ENCODE data around the gene THEM4.

The THEM4 gene

GRCh38 chr1:151851886-151852285 is 57.4 kb downstream of the THEM4 start:
- no peak for TF ChIP-seq CTCF (IDR thresholded peaks at IDR 0.05)
- Histone ChIP-seq H3K9me3 (no peaks in the 10 kb centered on the region), H3K27ac (no peak overlapping the region), H3K27me3 (peaks cover 57% of the 10 kb centered on the region), H3K36me3 (no peaks in the 10 kb centered on the region), H3K4me1 (ENCODE audit: control insufficient read depth in 1 of 2, insufficient read depth in 1 of 2, low read depth in 1 of 2, low read length in 1 of 2) (peaks cover 0 to 3% of the 10 kb centered on the region in 2 experiments), H3K4me3 (ENCODE audit: low read depth in 1 of 2, low read length in 1 of 2) (no peak overlapping the region)

- TF ChIP-seq CTCF (IDR thresholded peaks at IDR 0.05): no peak
- H3K27ac ChIP-seq: no peak overlapping the region
- H3K36me3 ChIP-seq: no peaks in the 10 kb centered on the region
- H3K4me1 ChIP-seq (ENCODE audit: control insufficient read depth in 1 of 2, insufficient read depth in 1 of 2, low read depth in 1 of 2, low read length in 1 of 2): no peaks in the 10 kb centered on the region
- no peaks in the 10 kb centered on the region for H3K9me3 ChIP-seq
- H3K27me3 ChIP-seq: peaks cover 77% of the 10 kb centered on the region
- no peak overlapping the region for H3K4me3 ChIP-seq (ENCODE audit: low read depth in 1 of 2, low read length in 1 of 2)
Observed at GRCh38 chr1:151849871-151850270, 59.4 kb downstream of the THEM4 start.

- no peaks in the 10 kb centered on the region for H3K36me3 ChIP-seq
- TF ChIP-seq CTCF (IDR thresholded peaks at IDR 0.05): no peak
- H3K27ac ChIP-seq: no peak overlapping the region
- H3K4me1 ChIP-seq (ENCODE audit: control insufficient read depth in 1 of 2, insufficient read depth in 1 of 2, low read depth in 1 of 2, low read length in 1 of 2): no peaks in the 10 kb centered on the region
- H3K27me3 ChIP-seq: peaks cover 85% of the 10 kb centered on the region
- no peak overlapping the region for H3K4me3 ChIP-seq (ENCODE audit: low read depth in 1 of 2, low read length in 1 of 2)
- no peaks in the 10 kb centered on the region for H3K9me3 ChIP-seq
Observed at GRCh38 chr1:151849126-151849525, 60.2 kb downstream of the THEM4 start.

- H3K4me1 ChIP-seq (ENCODE audit: control insufficient read depth in 1 of 2, insufficient read depth in 1 of 2, low read depth in 1 of 2, low read length in 1 of 2): no peaks in the 10 kb centered on the region
- H3K36me3 ChIP-seq: no peaks in the 10 kb centered on the region
- no peak overlapping the region for H3K4me3 ChIP-seq (ENCODE audit: low read depth in 1 of 2, low read length in 1 of 2)
- TF ChIP-seq CTCF (IDR thresholded peaks at IDR 0.05): no peak
- no peaks in the 10 kb centered on the region for H3K9me3 ChIP-seq
- H3K27me3 ChIP-seq: peaks cover 95% of the 10 kb centered on the region
- no peak overlapping the region for H3K27ac ChIP-seq
Observed at GRCh38 chr1:151847867-151848596, 61.3 kb downstream of the THEM4 start.

- Histone ChIP-seq H3K27ac (no peak overlapping the region), H3K27me3 (peaks cover 98% of the 10 kb centered on the region), H3K4me1 (ENCODE audit: control insufficient read depth in 1 of 2, insufficient read depth in 1 of 2, low read depth in 1 of 2, low read length in 1 of 2) (no peaks in the 10 kb centered on the region), H3K9me3 (no peaks in the 10 kb centered on the region), H3K36me3 (no peaks in the 10 kb centered on the region), H3K4me3 (ENCODE audit: low read depth in 1 of 2, low read length in 1 of 2) (no peak overlapping the region)
- TF ChIP-seq CTCF (IDR thresholded peaks at IDR 0.05): no peak
Observed at GRCh38 chr1:151846686-151847237, 62.5 kb downstream of the THEM4 start.

All from neutrophil (primary cell).